Measurements from ENCODE around the gene MAEA. TPM values are rescaled to one million over a fixed set of nuclear protein-coding genes. Genes with fewer than 3 reads are reported as not detected.

MAEA gene
- total RNA-seq, 1 donor, result 70.6 TPM

GRCh38 chr4:1300466-1301455 is 11.1 kb downstream of the MAEA start:
- Histone ChIP-seq H3K27me3 (ENCODE audit: insufficient read depth, low read length) (no peaks in the 10 kb centered on the region), H3K36me3 (ENCODE audit: insufficient read depth, low read length) (peaks cover 25% of the 10 kb centered on the region), H3K27ac (ENCODE audit: low read depth, low read length) (peak overlapping the region; percentile 20), H3K4me2 (ENCODE audit: insufficient read depth, low read length) (no peak overlapping the region), H3K4me3 (ENCODE audit: insufficient read depth, low read length) (no peak overlapping the region), H3K9me3 (ENCODE audit: low read depth, low read length) (no peaks in the 10 kb centered on the region), H4K20me1 (ENCODE audit: insufficient read depth, low read length) (peaks cover 53% of the 10 kb centered on the region), H2AFZ (ENCODE audit: low read length) (no peak overlapping the region), H3K4me1 (ENCODE audit: insufficient read depth, low read length) (no peaks in the 10 kb centered on the region), H3K79me2 (ENCODE audit: insufficient read depth, low read length) (peaks cover 96% of the 10 kb centered on the region)
- DNase-seq (ENCODE audit: insufficient read length, low spot score, missing footprints), result peak; percentile 97
- no peak for TF ChIP-seq CTCF (IDR thresholded peaks at IDR 0.05; ENCODE audit: extremely low read depth, low read depth, low read length)

GRCh38 chr4:1302159-1302558 is 12.5 kb downstream of the MAEA start:
- H3K79me2 ChIP-seq (ENCODE audit: insufficient read depth, low read length), result peaks cover 98% of the 10 kb centered on the region
- no peak overlapping the region for H3K27ac ChIP-seq (ENCODE audit: low read depth, low read length)
- no peak overlapping the region for H3K4me2 ChIP-seq (ENCODE audit: insufficient read depth, low read length)
- H3K36me3 ChIP-seq (ENCODE audit: insufficient read depth, low read length), result peaks cover 24% of the 10 kb centered on the region
- DNase-seq (ENCODE audit: insufficient read length, low spot score, missing footprints), result no peak
- no peak for TF ChIP-seq CTCF (IDR thresholded peaks at IDR 0.05; ENCODE audit: extremely low read depth, low read depth, low read length)
- H3K4me1 ChIP-seq (ENCODE audit: insufficient read depth, low read length), result no peaks in the 10 kb centered on the region
- no peak overlapping the region for H3K4me3 ChIP-seq (ENCODE audit: insufficient read depth, low read length)
- H3K27me3 ChIP-seq (ENCODE audit: insufficient read depth, low read length), result no peaks in the 10 kb centered on the region
- H4K20me1 ChIP-seq (ENCODE audit: insufficient read depth, low read length), result peaks cover 43% of the 10 kb centered on the region
- no peak overlapping the region for H2AFZ ChIP-seq (ENCODE audit: low read length)
- H3K9me3 ChIP-seq (ENCODE audit: low read depth, low read length), result no peaks in the 10 kb centered on the region

- TF ChIP-seq CTCF (IDR thresholded peaks at IDR 0.05; ENCODE audit: extremely low read depth, low read depth, low read length), result no peak
- no peak overlapping the region for H3K27ac ChIP-seq (ENCODE audit: low read depth, low read length)
These were observed 15.6 kb downstream of the MAEA start for GRCh38 chr4:1305261-1305711.

GRCh38 chr4:1305781-1306455 is 16.2 kb downstream of the MAEA start:
- peaks cover 3% of the 10 kb centered on the region for H3K36me3 ChIP-seq (ENCODE audit: insufficient read depth, low read length)
- no peak overlapping the region for H2AFZ ChIP-seq (ENCODE audit: low read length)
- H3K4me1 ChIP-seq (ENCODE audit: insufficient read depth, low read length), result peaks cover 19% of the 10 kb centered on the region
- peaks cover 92% of the 10 kb centered on the region for H3K79me2 ChIP-seq (ENCODE audit: insufficient read depth, low read length)
- H3K4me3 ChIP-seq (ENCODE audit: insufficient read depth, low read length), result no peak overlapping the region
- H3K9me3 ChIP-seq (ENCODE audit: low read depth, low read length), result no peaks in the 10 kb centered on the region
- H3K4me2 ChIP-seq (ENCODE audit: insufficient read depth, low read length), result no peak overlapping the region
- DNase-seq (ENCODE audit: insufficient read length, low spot score, missing footprints), result no peak
- TF ChIP-seq CTCF (IDR thresholded peaks at IDR 0.05; ENCODE audit: extremely low read depth, low read depth, low read length), result no peak
- H3K27me3 ChIP-seq (ENCODE audit: insufficient read depth, low read length), result no peaks in the 10 kb centered on the region
- H4K20me1 ChIP-seq (ENCODE audit: insufficient read depth, low read length), result peaks cover 38% of the 10 kb centered on the region
- no peak overlapping the region for H3K27ac ChIP-seq (ENCODE audit: low read depth, low read length)

More at GRCh38 chr4:1305261-1305711, 15.6 kb downstream of the MAEA start:
- H3K79me2 ChIP-seq (ENCODE audit: insufficient read depth, low read length), result peaks cover 92% of the 10 kb centered on the region
- no peak overlapping the region for H2AFZ ChIP-seq (ENCODE audit: low read length)
- H3K27me3 ChIP-seq (ENCODE audit: insufficient read depth, low read length), result no peaks in the 10 kb centered on the region
- peak; percentile 30 for DNase-seq (ENCODE audit: insufficient read length, low spot score, missing footprints)
- peaks cover 13% of the 10 kb centered on the region for H3K4me1 ChIP-seq (ENCODE audit: insufficient read depth, low read length)
- H3K4me2 ChIP-seq (ENCODE audit: insufficient read depth, low read length), result no peak overlapping the region
- H4K20me1 ChIP-seq (ENCODE audit: insufficient read depth, low read length), result peaks cover 38% of the 10 kb centered on the region
- H3K4me3 ChIP-seq (ENCODE audit: insufficient read depth, low read length), result no peak overlapping the region
- peaks cover 9% of the 10 kb centered on the region for H3K36me3 ChIP-seq (ENCODE audit: insufficient read depth, low read length)
- no peaks in the 10 kb centered on the region for H3K9me3 ChIP-seq (ENCODE audit: low read depth, low read length)
